ENCODE measurements around the gene BLOC1S3.
"Not testable (repeated sequence)": the region's sequence is repeated elsewhere in the genome, so short reads cannot be mapped to it uniquely, and the experiment has no call there.

Gene BLOC1S3

DNA sequence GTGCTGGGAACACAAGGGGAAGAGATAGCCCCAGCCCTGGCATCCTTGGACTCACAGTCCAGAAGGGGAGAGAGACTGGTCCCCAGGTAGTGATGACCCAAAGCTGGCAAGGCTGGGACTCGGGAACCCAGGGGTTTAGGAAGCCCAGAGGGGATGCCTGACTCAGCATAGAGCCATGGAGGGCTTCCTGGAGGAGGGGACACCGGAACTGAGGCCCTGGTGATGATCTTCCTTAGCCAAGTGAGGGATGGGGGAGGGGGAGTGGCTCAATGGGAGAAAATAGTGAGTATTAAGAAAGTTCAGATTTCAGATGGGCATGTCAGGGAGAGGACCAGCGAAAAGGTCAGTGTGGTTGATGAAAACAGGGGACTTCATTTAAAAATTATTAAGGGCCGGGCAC, 39.8 kb downstream of the BLOC1S3 start:
- DNase-seq (ENCODE audit: low read depth in 4 of 4, low spot score in 1 of 4): no peak

- no peak for DNase-seq (ENCODE audit: low read depth in 4 of 4, low spot score in 1 of 4)
Observed at GRCh38 chr19:45218911-45219743, 40.5 kb downstream of the BLOC1S3 start.

DNA sequence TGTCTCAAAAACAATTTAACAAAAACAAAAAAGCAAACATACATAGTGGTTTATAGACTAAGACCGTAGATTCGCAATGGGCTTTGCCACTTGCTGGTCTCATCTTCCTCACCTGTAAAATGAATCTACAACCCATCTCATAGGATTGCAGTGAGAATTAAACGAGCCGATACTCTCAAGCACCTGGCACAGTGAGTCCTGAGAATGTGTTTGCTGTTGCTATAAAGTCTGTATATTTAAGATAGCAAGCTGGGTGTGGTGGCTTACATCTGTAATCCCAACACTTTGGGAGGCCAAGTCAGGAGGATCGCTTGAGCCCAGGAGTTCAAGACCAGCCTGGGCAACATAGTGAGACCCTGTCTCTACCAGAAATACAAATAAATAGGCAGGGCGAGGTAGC, 44.1 kb downstream of the BLOC1S3 start:
- no peak for DNase-seq (ENCODE audit: low read depth in 4 of 4, low spot score in 1 of 4)

- no peak for DNase-seq (ENCODE audit: low read depth in 4 of 4, low spot score in 1 of 4)
Observed at GRCh38 chr19:45223879-45224278, 45.3 kb downstream of the BLOC1S3 start.

- no peak for DNase-seq (ENCODE audit: low read depth in 4 of 4, low spot score in 1 of 4)
Observed at GRCh38 chr19:45224645-45225044, 46.1 kb downstream of the BLOC1S3 start.

GRCh38 chr19:45229056-45229455, 50.5 kb downstream of the BLOC1S3 start:
- not testable (repeated sequence) for DNase-seq (ENCODE audit: low read depth in 4 of 4, low spot score in 1 of 4)

Measured in stimulated activated CD4-positive, alpha-beta T cell treated with anti-CD3 and anti-CD28 coated beads, Interleukin-1b, Interleukin-23, amount 100 ng/mL, for 24 hours (primary cell).